ENCODE measurements around the gene TMEM217. TPM values are rescaled to one million over a fixed set of nuclear protein-coding genes. Genes with fewer than 3 reads are reported as not detected.

The TMEM217 gene
- polyA plus RNA-seq, 1 donor from 2014 or later: 0.32 TPM

DNA sequence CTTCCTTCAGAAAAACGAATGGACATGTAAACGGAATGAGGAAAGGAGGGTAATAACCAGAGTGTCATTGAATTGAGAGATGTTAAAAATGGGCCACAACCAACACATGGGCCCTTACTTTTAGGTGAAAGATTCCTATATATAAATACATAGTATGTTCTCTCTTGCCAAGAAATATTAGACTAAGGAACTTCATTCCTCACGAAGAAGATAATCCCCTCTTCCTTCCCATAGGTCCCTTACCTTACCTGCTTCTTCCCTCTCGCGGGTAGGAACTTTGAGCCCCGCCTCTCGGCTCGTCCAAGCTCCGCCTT, 667 bp downstream of the TMEM217 start:
- H3K36me3 ChIP-seq (ENCODE audit: insufficient read depth, low read length): no peaks in the 10 kb centered on the region
- H3K9ac ChIP-seq (ENCODE audit: low read length): no peak overlapping the region
- no peak overlapping the region for H3K27ac ChIP-seq (ENCODE audit: low read length)
- peak overlapping the region; percentile 90 for H3K4me3 ChIP-seq (ENCODE audit: low read length)
- peaks cover 8% of the 10 kb centered on the region for H3K79me2 ChIP-seq (replicated peaks; ENCODE audit: insufficient read depth, low read length)
- no peaks in the 10 kb centered on the region for H3K27me3 ChIP-seq (ENCODE audit: insufficient read depth, low read depth, low read length)
- no peak for TF ChIP-seq MXI1 (conservative IDR thresholded peaks at IDR 0.05; ENCODE audit: poor library complexity, severe bottlenecking)
- TF ChIP-seq TAF1 (IDR thresholded peaks at IDR 0.05; ENCODE audit: low read depth): no peak
- no peaks in the 10 kb centered on the region for H3K9me2 ChIP-seq (ENCODE audit: insufficient read depth, low read length)
- H3F3A ChIP-seq (ENCODE audit: insufficient read depth, low read length, poor library complexity, severe bottlenecking): no peaks in the 10 kb centered on the region
- no peak overlapping the region for H3K4me2 ChIP-seq (ENCODE audit: low read length)
- H4K20me1 ChIP-seq (ENCODE audit: insufficient read depth): no peaks in the 10 kb centered on the region
- H3K9me3 ChIP-seq (ENCODE audit: low read length): no peaks in the 10 kb centered on the region
- H2AFZ ChIP-seq (ENCODE audit: low read depth, low read length): no peak overlapping the region

DNA sequence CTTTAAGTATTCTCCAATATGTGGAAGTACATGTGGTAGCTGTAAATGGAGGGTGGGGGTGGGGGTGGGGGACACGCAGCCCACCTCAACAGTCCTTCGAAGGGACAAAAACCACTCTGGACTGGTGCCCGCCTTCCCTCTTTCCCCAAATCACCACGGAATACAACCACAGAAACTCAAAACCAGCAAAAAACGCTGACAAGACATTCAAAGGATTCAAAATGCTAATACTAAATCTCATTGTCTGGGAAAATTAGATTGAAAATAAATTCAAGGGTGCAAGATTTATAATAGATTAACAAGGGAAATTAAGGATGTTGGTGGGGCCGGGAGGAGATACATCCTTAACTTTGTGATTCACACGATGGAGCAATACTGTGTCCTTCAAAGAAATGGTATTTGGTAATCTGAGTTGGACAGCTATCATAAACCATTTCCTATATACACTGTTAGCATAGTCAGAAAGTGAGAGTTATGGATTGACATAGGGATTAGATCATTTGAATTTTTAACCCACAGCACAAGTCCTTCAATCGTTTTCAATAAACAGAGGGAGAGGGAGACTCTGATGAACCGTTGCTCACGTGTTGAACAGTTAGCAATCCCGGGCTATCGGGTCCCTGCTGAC, 1.1 kb downstream of the TMEM217 start:
- H3K79me2 ChIP-seq (replicated peaks; ENCODE audit: insufficient read depth, low read length): peaks cover 8% of the 10 kb centered on the region
- H3K27me3 ChIP-seq (ENCODE audit: insufficient read depth, low read depth, low read length): no peaks in the 10 kb centered on the region
- no peak overlapping the region for H3K9ac ChIP-seq (ENCODE audit: low read length)
- H3K9me2 ChIP-seq (ENCODE audit: insufficient read depth, low read length): no peaks in the 10 kb centered on the region
- no peaks in the 10 kb centered on the region for H3F3A ChIP-seq (ENCODE audit: insufficient read depth, low read length, poor library complexity, severe bottlenecking)
- H3K4me2 ChIP-seq (ENCODE audit: low read length): no peak overlapping the region
- TF ChIP-seq EP300 (conservative IDR thresholded peaks at IDR 0.05; ENCODE audit: poor library complexity, severe bottlenecking) (no peak), SMC3 (conservative IDR thresholded peaks at IDR 0.05; ENCODE audit: poor library complexity) (no peak), EZH2 (IDR thresholded peaks at IDR 0.05; ENCODE audit: borderline replicate concordance, insufficient read depth, low read length, poor library complexity, severe bottlenecking) (no peak), POLR2AphosphoS5 (IDR thresholded peaks at IDR 0.05) (no peak), TAF1 (IDR thresholded peaks at IDR 0.05; ENCODE audit: low read depth) (no peak), RAD21 (conservative IDR thresholded peaks at IDR 0.05) (no peak), MXI1 (conservative IDR thresholded peaks at IDR 0.05; ENCODE audit: poor library complexity, severe bottlenecking) (no peak)
- TF ChIP-seq, protein P1, sequence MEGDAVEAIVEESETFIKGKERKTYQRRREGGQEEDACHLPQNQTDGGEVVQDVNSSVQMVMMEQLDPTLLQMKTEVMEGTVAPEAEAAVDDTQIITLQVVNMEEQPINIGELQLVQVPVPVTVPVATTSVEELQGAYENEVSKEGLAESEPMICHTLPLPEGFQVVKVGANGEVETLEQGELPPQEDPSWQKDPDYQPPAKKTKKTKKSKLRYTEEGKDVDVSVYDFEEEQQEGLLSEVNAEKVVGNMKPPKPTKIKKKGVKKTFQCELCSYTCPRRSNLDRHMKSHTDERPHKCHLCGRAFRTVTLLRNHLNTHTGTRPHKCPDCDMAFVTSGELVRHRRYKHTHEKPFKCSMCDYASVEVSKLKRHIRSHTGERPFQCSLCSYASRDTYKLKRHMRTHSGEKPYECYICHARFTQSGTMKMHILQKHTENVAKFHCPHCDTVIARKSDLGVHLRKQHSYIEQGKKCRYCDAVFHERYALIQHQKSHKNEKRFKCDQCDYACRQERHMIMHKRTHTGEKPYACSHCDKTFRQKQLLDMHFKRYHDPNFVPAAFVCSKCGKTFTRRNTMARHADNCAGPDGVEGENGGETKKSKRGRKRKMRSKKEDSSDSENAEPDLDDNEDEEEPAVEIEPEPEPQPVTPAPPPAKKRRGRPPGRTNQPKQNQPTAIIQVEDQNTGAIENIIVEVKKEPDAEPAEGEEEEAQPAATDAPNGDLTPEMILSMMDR (IDR thresholded peaks at IDR 0.05; ENCODE audit: poor library complexity, severe bottlenecking): no peak
- TF ChIP-seq, protein P2, sequence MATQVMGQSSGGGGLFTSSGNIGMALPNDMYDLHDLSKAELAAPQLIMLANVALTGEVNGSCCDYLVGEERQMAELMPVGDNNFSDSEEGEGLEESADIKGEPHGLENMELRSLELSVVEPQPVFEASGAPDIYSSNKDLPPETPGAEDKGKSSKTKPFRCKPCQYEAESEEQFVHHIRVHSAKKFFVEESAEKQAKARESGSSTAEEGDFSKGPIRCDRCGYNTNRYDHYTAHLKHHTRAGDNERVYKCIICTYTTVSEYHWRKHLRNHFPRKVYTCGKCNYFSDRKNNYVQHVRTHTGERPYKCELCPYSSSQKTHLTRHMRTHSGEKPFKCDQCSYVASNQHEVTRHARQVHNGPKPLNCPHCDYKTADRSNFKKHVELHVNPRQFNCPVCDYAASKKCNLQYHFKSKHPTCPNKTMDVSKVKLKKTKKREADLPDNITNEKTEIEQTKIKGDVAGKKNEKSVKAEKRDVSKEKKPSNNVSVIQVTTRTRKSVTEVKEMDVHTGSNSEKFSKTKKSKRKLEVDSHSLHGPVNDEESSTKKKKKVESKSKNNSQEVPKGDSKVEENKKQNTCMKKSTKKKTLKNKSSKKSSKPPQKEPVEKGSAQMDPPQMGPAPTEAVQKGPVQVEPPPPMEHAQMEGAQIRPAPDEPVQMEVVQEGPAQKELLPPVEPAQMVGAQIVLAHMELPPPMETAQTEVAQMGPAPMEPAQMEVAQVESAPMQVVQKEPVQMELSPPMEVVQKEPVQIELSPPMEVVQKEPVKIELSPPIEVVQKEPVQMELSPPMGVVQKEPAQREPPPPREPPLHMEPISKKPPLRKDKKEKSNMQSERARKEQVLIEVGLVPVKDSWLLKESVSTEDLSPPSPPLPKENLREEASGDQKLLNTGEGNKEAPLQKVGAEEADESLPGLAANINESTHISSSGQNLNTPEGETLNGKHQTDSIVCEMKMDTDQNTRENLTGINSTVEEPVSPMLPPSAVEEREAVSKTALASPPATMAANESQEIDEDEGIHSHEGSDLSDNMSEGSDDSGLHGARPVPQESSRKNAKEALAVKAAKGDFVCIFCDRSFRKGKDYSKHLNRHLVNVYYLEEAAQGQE (IDR thresholded peaks at IDR 0.05; ENCODE audit: borderline replicate concordance): no peak
- peak overlapping the region; percentile 90 for H3K4me3 ChIP-seq (ENCODE audit: low read length)
- H4K20me1 ChIP-seq (ENCODE audit: insufficient read depth): no peaks in the 10 kb centered on the region
- H3K36me3 ChIP-seq (ENCODE audit: insufficient read depth, low read length): no peaks in the 10 kb centered on the region
- H3K9me3 ChIP-seq (ENCODE audit: low read length): no peaks in the 10 kb centered on the region
- no peak overlapping the region for H3K27ac ChIP-seq (ENCODE audit: low read length)
- no peak overlapping the region for H2AFZ ChIP-seq (ENCODE audit: low read depth, low read length)

All from neural cell (in vitro differentiated cells).